Measurements from ENCODE around the gene OR2A5.
"Not testable (repeated sequence)": the region's sequence is repeated elsewhere in the genome, so short reads cannot be mapped to it uniquely, and the experiment has no call there.

Gene OR2A5

DNA sequence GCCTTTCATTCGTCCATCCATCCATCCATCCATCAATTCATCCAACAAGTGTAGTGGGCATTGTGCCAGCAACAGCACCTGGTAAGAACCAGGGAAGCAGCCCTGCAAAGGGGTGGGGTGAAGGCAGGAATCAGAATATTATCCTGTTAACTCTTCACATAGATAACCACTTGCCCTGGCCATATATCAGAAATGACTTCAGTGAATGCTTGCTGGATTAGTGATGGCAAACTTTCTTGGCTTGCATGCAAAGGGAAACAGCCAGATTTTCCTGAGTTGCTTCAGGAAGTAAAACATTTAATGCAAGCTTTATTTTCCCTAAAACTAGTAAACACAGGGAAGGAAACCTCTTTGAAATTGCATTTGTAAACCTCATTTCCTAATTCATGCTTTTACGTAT, 743 bp downstream of the OR2A5 start:
- TF ChIP-seq, protein P1, sequence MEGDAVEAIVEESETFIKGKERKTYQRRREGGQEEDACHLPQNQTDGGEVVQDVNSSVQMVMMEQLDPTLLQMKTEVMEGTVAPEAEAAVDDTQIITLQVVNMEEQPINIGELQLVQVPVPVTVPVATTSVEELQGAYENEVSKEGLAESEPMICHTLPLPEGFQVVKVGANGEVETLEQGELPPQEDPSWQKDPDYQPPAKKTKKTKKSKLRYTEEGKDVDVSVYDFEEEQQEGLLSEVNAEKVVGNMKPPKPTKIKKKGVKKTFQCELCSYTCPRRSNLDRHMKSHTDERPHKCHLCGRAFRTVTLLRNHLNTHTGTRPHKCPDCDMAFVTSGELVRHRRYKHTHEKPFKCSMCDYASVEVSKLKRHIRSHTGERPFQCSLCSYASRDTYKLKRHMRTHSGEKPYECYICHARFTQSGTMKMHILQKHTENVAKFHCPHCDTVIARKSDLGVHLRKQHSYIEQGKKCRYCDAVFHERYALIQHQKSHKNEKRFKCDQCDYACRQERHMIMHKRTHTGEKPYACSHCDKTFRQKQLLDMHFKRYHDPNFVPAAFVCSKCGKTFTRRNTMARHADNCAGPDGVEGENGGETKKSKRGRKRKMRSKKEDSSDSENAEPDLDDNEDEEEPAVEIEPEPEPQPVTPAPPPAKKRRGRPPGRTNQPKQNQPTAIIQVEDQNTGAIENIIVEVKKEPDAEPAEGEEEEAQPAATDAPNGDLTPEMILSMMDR (IDR thresholded peaks at IDR 0.05; ENCODE audit: control insufficient read depth, insufficient read depth, low read depth, low read length, missing control alignments), result no peak
- DNase-seq (ENCODE audit: low read depth), result no peak
- H3K4me3 ChIP-seq (ENCODE audit: control insufficient read depth, low read depth, low read length), result no peak overlapping the region

DNA sequence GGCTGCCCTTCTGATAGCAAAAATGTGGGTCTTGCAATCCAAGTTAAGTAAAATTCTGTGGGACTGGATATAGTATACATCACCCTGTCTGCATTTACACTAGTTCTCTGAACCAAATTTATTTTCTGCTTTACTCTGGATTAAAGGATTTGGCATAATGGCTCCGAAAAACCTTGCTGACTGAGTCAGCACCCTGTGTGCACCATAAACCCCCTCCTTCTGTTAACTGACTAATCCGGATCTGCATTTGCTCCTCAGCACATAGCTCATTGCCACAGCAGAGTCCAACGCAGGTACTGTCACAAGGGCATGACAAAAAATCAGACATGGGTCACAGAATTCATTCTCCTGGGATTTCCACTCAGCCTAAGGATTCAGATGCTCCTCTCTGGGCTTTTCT, 1.3 kb downstream of the OR2A5 start:
- DNase-seq (ENCODE audit: low read depth), result no peak
- H3K4me3 ChIP-seq (ENCODE audit: control insufficient read depth, low read depth, low read length), result no peak overlapping the region
- TF ChIP-seq, protein P1 (IDR thresholded peaks at IDR 0.05; ENCODE audit: control insufficient read depth, insufficient read depth, low read depth, low read length, missing control alignments), result no peak

DNA sequence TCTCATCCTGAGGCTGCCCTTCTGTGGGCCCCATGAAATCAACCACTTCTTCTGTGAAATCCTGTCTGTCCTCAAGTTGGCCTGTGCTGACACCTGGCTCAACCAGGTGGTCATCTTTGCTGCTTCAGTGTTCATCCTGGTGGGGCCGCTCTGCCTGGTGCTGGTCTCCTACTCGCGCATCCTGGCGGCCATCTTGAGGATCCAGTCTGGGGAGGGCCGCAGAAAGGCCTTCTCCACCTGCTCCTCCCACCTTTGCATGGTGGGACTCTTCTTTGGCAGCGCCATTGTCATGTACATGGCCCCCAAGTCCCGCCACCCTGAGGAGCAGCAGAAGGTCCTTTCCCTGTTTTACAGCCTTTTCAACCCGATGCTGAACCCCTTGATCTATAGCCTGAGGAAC, 2.1 kb downstream of the OR2A5 start:
- DNase-seq (ENCODE audit: low read depth); H3K4me3 ChIP-seq (ENCODE audit: control insufficient read depth, low read depth, low read length): not testable (repeated sequence)

DNA sequence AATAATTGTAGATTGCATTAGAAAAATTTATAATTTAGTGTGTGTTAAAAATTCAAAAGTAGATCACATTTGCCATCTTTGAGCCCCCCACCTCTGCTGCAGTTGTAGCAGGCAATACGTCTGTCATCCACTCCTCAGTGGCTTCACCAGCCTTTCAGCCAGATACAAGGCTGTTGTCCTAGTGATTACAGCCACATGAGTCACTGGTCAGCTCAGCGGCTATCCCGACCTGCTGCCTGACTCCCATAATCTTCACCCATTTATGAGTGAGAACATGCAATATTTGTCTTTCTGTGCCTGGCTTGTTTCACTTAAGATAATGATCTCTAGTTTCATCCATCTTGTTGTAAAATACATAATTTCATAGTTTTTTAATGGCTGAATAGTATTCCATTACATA, 9.2 kb downstream of the OR2A5 start:
- no peak overlapping the region for H3K4me3 ChIP-seq (ENCODE audit: control insufficient read depth, low read depth, low read length)
- no peak for DNase-seq (ENCODE audit: low read depth)
- TF ChIP-seq, protein P1 (IDR thresholded peaks at IDR 0.05; ENCODE audit: control insufficient read depth, insufficient read depth, low read depth, low read length, missing control alignments), result no peak

DNA sequence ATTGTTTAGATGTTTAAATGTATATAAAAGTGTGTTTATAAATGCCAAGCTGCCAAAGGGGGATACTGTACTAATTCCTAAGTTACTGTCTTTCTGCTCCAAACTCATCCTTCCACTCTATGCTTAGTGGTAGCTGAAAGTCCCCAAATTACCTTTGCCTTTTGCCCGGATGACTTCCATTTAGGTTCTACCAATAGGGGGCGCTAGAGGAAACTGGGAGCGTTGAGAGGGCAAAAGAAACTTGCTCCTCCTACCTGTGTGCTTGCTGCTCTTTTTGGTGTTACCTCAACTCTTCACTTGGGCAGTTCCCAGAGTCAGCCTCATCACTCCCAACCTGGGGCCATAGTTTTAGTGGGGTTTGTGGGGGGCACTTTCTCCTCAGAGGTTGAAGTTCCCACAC, 15.0 kb downstream of the OR2A5 start:
- TF ChIP-seq, protein P1 (IDR thresholded peaks at IDR 0.05; ENCODE audit: control insufficient read depth, insufficient read depth, low read depth, low read length, missing control alignments), result peak; percentile 24
- no peak overlapping the region for H3K4me3 ChIP-seq (ENCODE audit: control insufficient read depth, low read depth, low read length)
- no peak for DNase-seq (ENCODE audit: low read depth)

DNA sequence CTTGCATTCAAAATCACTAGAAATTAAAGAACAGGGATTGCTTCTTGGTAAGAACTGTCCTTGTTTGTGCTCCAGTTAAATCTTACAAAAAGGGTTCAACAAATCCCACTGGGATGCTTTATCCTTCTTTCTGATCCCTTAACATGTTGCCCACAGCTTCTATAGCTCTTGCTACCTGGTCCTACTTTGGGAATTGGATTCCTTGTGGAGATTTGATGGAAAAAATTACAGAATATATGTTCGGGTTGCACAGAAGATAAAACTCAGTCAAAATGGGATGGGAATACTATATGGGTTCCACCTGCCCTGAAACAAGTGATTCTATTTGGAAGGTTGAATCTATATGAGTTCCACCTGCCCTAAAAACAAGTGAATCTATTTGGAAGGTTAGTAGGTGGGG, 20.8 kb downstream of the OR2A5 start, which contains the start of gene OR2A25:
TSS of gene OR2A25 (plus strand) at position 301 of the 400 bp plus-strand sequence. CDS start 4,409 bp downstream, outside the sequence.
- TF ChIP-seq, protein P1 (IDR thresholded peaks at IDR 0.05; ENCODE audit: control insufficient read depth, insufficient read depth, low read depth, low read length, missing control alignments), result no peak
- no peak within 1 kb of the TSS for H3K4me3 ChIP-seq (ENCODE audit: control insufficient read depth, low read depth, low read length)
- no peak for DNase-seq (ENCODE audit: low read depth)

DNA sequence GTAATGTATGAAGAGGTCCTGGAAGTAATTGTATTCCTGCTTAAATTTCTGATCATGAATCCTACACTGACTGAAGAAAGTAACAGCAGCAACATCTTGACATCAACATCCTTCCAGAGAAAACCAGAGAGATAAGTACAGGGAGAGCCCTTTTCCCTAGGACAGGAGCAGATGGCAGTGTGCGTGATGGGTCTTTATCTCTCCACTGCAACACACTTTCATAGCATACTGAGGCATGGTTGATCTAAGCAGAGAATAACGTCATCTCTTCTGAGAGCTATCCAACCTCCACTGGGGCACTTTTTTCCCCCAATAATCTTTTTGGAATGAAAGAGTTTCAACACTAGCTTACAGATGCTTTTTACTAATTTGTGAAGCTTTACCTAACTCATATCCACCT, 21.2 kb downstream of the OR2A5 start:
- TF ChIP-seq, protein P1 (IDR thresholded peaks at IDR 0.05; ENCODE audit: control insufficient read depth, insufficient read depth, low read depth, low read length, missing control alignments), result no peak
- H3K4me3 ChIP-seq (ENCODE audit: control insufficient read depth, low read depth, low read length), result no peak overlapping the region

More for the DNA sequence above, 21.2 kb downstream of the OR2A5 start:
- DNase-seq (ENCODE audit: low read depth), result no peak

Data from AG09309 (cell line).